Natural killer cell (primary cell): ENCODE data around the gene DPP3. TPM values are rescaled to one million over a fixed set of nuclear protein-coding genes. Genes with fewer than 3 reads are reported as not detected.
"Not testable (repeated sequence)": the region's sequence is repeated elsewhere in the genome, so short reads cannot be mapped to it uniquely, and the experiment has no call there.

ENCODE experiments used
- ATAC-seq, 3 donors: fragments of 150-1000 bp in 2 of 3; fragments of 200-7000 bp in 1 of 3; cut with Tn5 transposase; 1 replicate in 1 of 3; 2 replicates in 2 of 3; pipeline ENCODE4 v1.10.0; 2021; ENCODE audit warnings: mild to moderate bottlenecking in 2 of 3, moderate library complexity in 2 of 3
- DNase-seq, 2 donors: peaks; one replicate each; pipeline versions ENCODE4 v3.0.0 to v3.0.0-alpha.2; 2013 to 2021; ENCODE audit warnings: mixed read lengths in 1 of 2
- H3K27ac ChIP-seq: one replicate; pipeline ENCODE4 v1.5.1; 2013; ENCODE audit warnings: mild to moderate bottlenecking, low read length
- H3K27me3 ChIP-seq: one replicate; pipeline ENCODE4 v1.6.1; 2013; ENCODE audit warnings: low read length; ENCODE audit not compliant: control insufficient read depth, insufficient read depth
- H3K36me3 ChIP-seq: one replicate; pipeline ENCODE4 v1.6.1; 2013; ENCODE audit warnings: low read length; ENCODE audit not compliant: control insufficient read depth, insufficient read depth
- H3K4me1 ChIP-seq: one replicate; pipeline ENCODE4 v1.6.1; 2013; ENCODE audit warnings: low read length; ENCODE audit not compliant: control insufficient read depth, insufficient read depth
- H3K4me3 ChIP-seq: one replicate; pipeline ENCODE4 v1.5.1; 2013; ENCODE audit warnings: low read length
- H3K9me3 ChIP-seq: one replicate; pipeline ENCODE4 v1.6.1; 2013; ENCODE audit warnings: low read length; ENCODE audit not compliant: control insufficient read depth, insufficient read depth
- H3K27ac Mint-ChIP-seq, 2 donors: one replicate each; pipeline ENCODE4 v1.8.0; 2022; ENCODE audit warnings: mild to moderate bottlenecking in 2 of 2, mixed read lengths in 2 of 2, moderate library complexity in 1 of 2
- H3K27me3 Mint-ChIP-seq, 2 donors: one replicate each; pipeline ENCODE4 v1.8.0; 2022; ENCODE audit warnings: low read depth in 2 of 2, mixed read lengths in 2 of 2
- H3K36me3 Mint-ChIP-seq: one replicate; pipeline ENCODE4 v1.8.0; 2022; ENCODE audit warnings: mixed read lengths
- H3K4me1 Mint-ChIP-seq, 2 donors: one replicate each; pipeline ENCODE4 v1.8.0; 2022; ENCODE audit warnings: mixed read lengths in 2 of 2
- H3K4me3 Mint-ChIP-seq: one replicate; pipeline ENCODE4 v1.8.0; 2022; ENCODE audit warnings: mild to moderate bottlenecking, moderate library complexity, mixed read lengths
- H3K9me3 Mint-ChIP-seq, 2 donors: one replicate each; pipeline ENCODE4 v1.8.0; 2022; ENCODE audit warnings: mixed read lengths in 2 of 2
- WGBS: methylation state at CpG from one replicate; pipeline ENCODE4 v1.1.7; 2013; ENCODE audit warnings: missing lambda C conversion rate; ENCODE audit not compliant: insufficient coverage; 5-methylcytosine and 5-hydroxymethylcytosine counted together
- intact Hi-C: fragments of 100-400 bp; cut with micrococcal nuclease; formaldehyde crosslinking; loops from one replicate; pipeline ENCODE4 v1.14.2; 2022
- total RNA-seq, 4 donors: library from RNA; stranded (reverse); fragments of 120-200 nt in 1 of 4; gene quantifications; one replicate each; pipeline versions ENCODE4 v1.2.3 to v1.2.4, GENCODE V29; 2013 to 2022
- TF ChIP-seq, protein P1 (sequence below): fragments of 200-600 bp; IDR thresholded peaks from one replicate; pipeline ENCODE4 v1.8.0; 2022; ENCODE audit warnings: antibody characterized with exemption

Gene DPP3, protein sequence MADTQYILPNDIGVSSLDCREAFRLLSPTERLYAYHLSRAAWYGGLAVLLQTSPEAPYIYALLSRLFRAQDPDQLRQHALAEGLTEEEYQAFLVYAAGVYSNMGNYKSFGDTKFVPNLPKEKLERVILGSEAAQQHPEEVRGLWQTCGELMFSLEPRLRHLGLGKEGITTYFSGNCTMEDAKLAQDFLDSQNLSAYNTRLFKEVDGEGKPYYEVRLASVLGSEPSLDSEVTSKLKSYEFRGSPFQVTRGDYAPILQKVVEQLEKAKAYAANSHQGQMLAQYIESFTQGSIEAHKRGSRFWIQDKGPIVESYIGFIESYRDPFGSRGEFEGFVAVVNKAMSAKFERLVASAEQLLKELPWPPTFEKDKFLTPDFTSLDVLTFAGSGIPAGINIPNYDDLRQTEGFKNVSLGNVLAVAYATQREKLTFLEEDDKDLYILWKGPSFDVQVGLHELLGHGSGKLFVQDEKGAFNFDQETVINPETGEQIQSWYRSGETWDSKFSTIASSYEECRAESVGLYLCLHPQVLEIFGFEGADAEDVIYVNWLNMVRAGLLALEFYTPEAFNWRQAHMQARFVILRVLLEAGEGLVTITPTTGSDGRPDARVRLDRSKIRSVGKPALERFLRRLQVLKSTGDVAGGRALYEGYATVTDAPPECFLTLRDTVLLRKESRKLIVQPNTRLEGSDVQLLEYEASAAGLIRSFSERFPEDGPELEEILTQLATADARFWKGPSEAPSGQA
- total RNA-seq: 10 to 100 TPM; 37.4 to 42.9 (median 38.6) TPM
- 27.5 TPM for total RNA-seq (2013)

DNA sequence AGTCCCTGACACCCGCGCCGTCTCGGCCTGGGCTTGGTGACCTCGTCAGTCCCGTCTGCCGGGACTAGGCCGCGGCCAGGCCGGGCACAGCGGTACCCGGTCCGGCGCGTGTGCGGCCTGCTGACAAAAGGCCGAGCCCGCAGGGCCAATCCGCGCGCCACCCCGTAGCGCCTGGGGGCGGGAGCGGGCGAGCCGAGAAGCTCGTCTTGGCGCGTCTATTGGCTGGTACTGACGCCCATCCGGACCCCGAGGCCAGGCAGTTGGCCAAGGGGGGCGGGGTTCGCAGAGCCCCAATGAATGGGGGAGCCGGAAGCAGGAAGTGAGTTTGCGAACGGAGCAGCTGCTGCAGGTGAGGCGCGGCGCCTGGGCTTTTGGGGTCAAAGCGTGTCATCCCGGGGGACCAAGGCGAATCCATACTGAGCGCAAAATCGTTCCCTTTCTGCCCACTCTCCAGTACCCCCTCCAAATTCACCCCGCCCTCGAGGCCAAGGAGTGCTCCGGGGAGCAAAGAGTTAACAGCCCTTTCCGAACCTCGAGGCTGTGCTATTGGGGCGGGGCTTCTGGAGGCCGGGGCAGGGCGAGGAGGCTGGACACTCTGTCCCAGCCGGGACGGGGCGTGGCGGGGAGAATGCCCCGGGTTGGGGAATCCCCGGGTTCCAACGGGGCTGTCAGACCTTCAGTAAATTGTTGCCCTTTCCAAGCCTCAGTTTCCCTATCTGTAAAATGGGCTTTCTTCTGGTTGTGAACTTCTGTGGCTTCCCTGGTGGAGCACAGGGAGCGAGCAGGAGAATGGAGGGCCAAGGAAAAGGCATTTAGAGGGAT lies at the start of gene DPP3:
DPP3 (plus strand) TSS at position 318 of the 822 bp plus-strand sequence. CDS start 1,767 bp downstream, outside the sequence.
- Histone ChIP-seq H3K4me3 (peak within 1 kb of the TSS; percentile 89), H3K27ac (peak within 1 kb of the TSS; percentile 82), H3K27me3 (no peaks in the 10 kb centered on the region), H3K9me3 (no peaks in the 10 kb centered on the region), H3K36me3 (peaks cover 5% of the 10 kb centered on the region), H3K4me1 (peaks cover 21% of the 10 kb centered on the region)
- WGBS: under 1% methylated on average over 62 of the region's 62 CpGs
- DNase-seq (peak; percentile 94 to 96), ATAC-seq (peak; percentile 98 to 99 (median 99))
- H3K9me3 Mint-ChIP-seq: no peaks in the 10 kb centered on the region
- H3K27me3 Mint-ChIP-seq: no peaks in the 10 kb centered on the region
- peaks cover 13 to 42% of the 10 kb centered on the region in 2 donors for H3K4me1 Mint-ChIP-seq
- H3K4me3 Mint-ChIP-seq: peak within 1 kb of the TSS; percentile 92
- peak within 1 kb of the TSS; percentile 87 to 91 for H3K27ac Mint-ChIP-seq
- TF ChIP-seq, protein P1, sequence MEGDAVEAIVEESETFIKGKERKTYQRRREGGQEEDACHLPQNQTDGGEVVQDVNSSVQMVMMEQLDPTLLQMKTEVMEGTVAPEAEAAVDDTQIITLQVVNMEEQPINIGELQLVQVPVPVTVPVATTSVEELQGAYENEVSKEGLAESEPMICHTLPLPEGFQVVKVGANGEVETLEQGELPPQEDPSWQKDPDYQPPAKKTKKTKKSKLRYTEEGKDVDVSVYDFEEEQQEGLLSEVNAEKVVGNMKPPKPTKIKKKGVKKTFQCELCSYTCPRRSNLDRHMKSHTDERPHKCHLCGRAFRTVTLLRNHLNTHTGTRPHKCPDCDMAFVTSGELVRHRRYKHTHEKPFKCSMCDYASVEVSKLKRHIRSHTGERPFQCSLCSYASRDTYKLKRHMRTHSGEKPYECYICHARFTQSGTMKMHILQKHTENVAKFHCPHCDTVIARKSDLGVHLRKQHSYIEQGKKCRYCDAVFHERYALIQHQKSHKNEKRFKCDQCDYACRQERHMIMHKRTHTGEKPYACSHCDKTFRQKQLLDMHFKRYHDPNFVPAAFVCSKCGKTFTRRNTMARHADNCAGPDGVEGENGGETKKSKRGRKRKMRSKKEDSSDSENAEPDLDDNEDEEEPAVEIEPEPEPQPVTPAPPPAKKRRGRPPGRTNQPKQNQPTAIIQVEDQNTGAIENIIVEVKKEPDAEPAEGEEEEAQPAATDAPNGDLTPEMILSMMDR: no peak
- no peaks in the 10 kb centered on the region for H3K36me3 Mint-ChIP-seq
- intact Hi-C loops: loop anchor here (1.0 to 2.0 kb wide), 2 partner anchors 14 to 42 kb away; partner anchors contain the start of genes MRPL11 and PELI3

DNA sequence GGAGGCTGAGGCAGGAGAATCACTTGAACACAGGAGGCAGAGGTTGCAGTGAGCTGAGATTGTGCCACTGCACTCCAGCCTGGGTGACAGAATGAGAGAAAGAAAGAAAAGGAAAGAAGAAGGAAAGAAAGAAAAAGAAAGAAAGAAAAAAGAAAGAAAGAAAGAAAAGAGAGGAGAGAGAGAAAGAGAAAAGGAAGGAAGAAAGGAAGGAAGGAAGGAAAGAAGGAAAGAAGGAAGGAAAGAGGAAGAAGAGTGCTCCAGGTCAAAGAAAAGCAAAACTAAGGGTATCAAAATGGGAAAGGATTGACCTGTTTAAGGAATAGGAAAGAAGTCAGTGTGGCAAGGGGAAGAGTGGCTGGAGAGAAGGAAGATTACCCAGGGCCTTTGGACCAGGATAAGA lies 48.9 kb upstream of the DPP3 start:
- H3K9me3 Mint-ChIP-seq, H3K27me3 Mint-ChIP-seq, H3K27ac Mint-ChIP-seq, H3K4me1 Mint-ChIP-seq, ATAC-seq, H3K36me3 ChIP-seq, H3K4me1 ChIP-seq, H3K9me3 ChIP-seq, H3K27ac ChIP-seq, H3K4me3 ChIP-seq, H3K36me3 Mint-ChIP-seq, intact Hi-C loops, H3K4me3 Mint-ChIP-seq, H3K27me3 ChIP-seq, DNase-seq: not testable (repeated sequence)

DNA sequence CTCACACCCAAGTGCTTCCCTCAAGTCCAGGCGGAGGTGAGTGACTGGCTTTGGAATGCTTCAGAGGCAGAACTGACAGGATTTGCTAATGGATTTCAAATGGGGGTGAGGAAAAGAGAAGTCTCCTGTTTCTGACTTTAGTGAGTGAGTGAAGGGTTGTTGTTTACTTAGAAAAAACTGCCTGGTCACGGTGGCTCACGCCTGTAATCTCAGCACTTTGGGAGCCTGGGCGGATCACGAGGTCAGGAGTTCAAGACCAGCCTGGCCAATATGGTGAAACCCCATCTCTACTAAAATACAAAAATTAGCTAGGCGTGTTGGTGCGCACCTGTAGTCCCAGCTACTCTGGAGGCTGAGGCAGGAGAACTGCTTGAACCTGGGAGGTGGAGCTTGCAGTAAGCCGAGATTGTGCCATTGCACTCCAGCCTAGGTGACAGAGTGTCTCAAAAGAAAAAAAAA lies 48.3 kb upstream of the DPP3 start:
- H3K27ac ChIP-seq, H3K4me1 Mint-ChIP-seq, ATAC-seq, H3K27me3 ChIP-seq, H3K4me3 ChIP-seq, DNase-seq, H3K9me3 Mint-ChIP-seq, H3K4me3 Mint-ChIP-seq, H3K27ac Mint-ChIP-seq, H3K27me3 Mint-ChIP-seq, intact Hi-C loops, H3K4me1 ChIP-seq, H3K36me3 Mint-ChIP-seq, H3K9me3 ChIP-seq: not testable (repeated sequence)
- 91% methylated on average over 8 of the region's 8 CpGs for WGBS
- H3K36me3 ChIP-seq: peaks cover 13% of the 10 kb centered on the region

DNA sequence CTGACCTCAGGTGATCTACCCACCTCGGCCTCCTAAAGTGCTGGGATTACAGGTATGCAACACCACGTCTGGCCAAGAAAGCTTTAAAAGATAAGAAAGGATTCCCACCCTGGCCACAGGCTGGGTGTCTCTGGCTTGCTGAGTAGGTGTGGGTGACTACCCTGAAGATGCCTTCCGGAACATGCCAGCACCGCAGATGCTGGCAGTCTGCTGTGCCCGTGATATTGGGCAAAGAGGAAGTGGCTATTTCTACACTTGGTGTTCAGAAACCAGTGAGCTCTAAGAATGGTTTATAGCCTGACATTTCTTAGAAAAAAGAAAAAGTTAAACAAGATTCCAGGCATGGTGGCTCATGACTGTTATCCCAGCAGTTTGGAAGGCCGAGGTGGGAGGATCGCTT lies 47.6 kb upstream of the DPP3 start:
- Histone ChIP-seq H3K4me1 (no peaks in the 10 kb centered on the region), H3K36me3 (peaks cover 14% of the 10 kb centered on the region), H3K9me3 (no peaks in the 10 kb centered on the region), H3K27ac (no peak overlapping the region), H3K4me3 (no peak overlapping the region), H3K27me3 (no peaks in the 10 kb centered on the region)
- 81% methylated on average over 5 of the region's 7 CpGs for WGBS
- no peak for DNase-seq
- Mint-ChIP-seq H3K27ac (no peak overlapping the region), H3K36me3 (no peaks in the 10 kb centered on the region), H3K27me3 (no peaks in the 10 kb centered on the region), H3K9me3 (no peaks in the 10 kb centered on the region), H3K4me1 (peaks cover under 1 to 7% of the 10 kb centered on the region in 2 donors), H3K4me3 (no peak overlapping the region)
- TF ChIP-seq, protein P1: no peak
- intact Hi-C loops: no loop called here
- ATAC-seq: no peak
